Placental pericyte (primary cell): ENCODE data around the gene CLEC4G. TPM values are rescaled to one million over a fixed set of nuclear protein-coding genes. Genes with fewer than 3 reads are reported as not detected.

ENCODE experiments used
- total RNA-seq: library from RNA; depleted of rRNA; stranded (reverse); fragments of >200 nt; gene quantifications from 2 replicates; pipeline ENCODE4 v1.2.3, GENCODE V29; 2012

Gene CLEC4G
- total RNA-seq = not detected in 2 replicates

GRCh38 chr19:7732045-7732444 lies at the start of gene CLEC4G:
Gene CLEC4G, minus strand, starts transcription at chr19:7732110. Its CDS starts 8 bp downstream, at chr19:7732102.

GRCh38 chr19:7762719-7763293 lies 30.9 kb upstream of the CLEC4G start, which contains the start of gene CLEC4M:
Gene CLEC4M, plus strand, starts transcription at chr19:7763243. Its CDS starts 24 bp downstream, at chr19:7763267.

GRCh38 chr19:7746903-7747884 lies 15.3 kb upstream of the CLEC4G start, which contains the start of gene CD209:
Gene CD209, minus strand, starts transcription at chr19:7747534. Its CDS starts 23 bp downstream, at chr19:7747511.

GRCh38 chr19:7701654-7702457 lies 30.1 kb downstream of the CLEC4G start, which contains the start of gene FCER2:
Gene FCER2, minus strand, starts transcription at chr19:7702131. Its CDS starts 2,371 bp downstream, at chr19:7699760.

GRCh38 chr19:7680606-7681339 lies 51.1 kb downstream of the CLEC4G start, which contains the start of gene TRAPPC5:
Gene TRAPPC5, plus strand, starts transcription at chr19:7680833. Its CDS starts 1,421 bp downstream, at chr19:7682254.

Other genes with a start within 250 kb of the CLEC4G start
- 0.57 and 4.2 TPM in 2 replicates for gene PEX11G, start 243.1 kb downstream of the CLEC4G start, total RNA-seq
- gene ZNF358, start 216.0 kb downstream of the CLEC4G start, total RNA-seq = 19.0 and 36.5 TPM in 2 replicates
- gene MCOLN1, start 209.5 kb downstream of the CLEC4G start, total RNA-seq = 9.4 and 17.1 TPM in 2 replicates
- gene PNPLA6, start 196.4 kb downstream of the CLEC4G start, total RNA-seq = 80.8 and 115 TPM in 2 replicates
- gene CAMSAP3, start 136.2 kb downstream of the CLEC4G start, total RNA-seq = not detected in 2 replicates
- 44.6 and 47.8 TPM in 2 replicates for gene XAB2, start 102.6 kb downstream of the CLEC4G start, total RNA-seq
- gene PET100, start 102.3 kb downstream of the CLEC4G start, total RNA-seq = 3.5 and 4.7 TPM in 2 replicates
- not detected in 2 replicates for gene PCP2, start 98.4 kb downstream of the CLEC4G start, total RNA-seq
- 15.7 and 60.4 TPM in 2 replicates for gene STXBP2, start 95.0 kb downstream of the CLEC4G start, total RNA-seq
- not detected in 2 replicates for gene RETN, start 63.1 kb downstream of the CLEC4G start, total RNA-seq
- gene MCEMP1, start 55.0 kb downstream of the CLEC4G start, total RNA-seq = not detected in 2 replicates
- gene TRAPPC5, start 51.3 kb downstream of the CLEC4G start, total RNA-seq = 37.9 and 42.7 TPM in 2 replicates
- not detected in 2 replicates for gene FCER2, start 30.0 kb downstream of the CLEC4G start, total RNA-seq
- 0.14 TPM in 1 of 2 replicates, not detected in the other for gene CD209, start 15.4 kb upstream of the CLEC4G start, total RNA-seq
- not detected in 2 replicates for gene CLEC4M, start 31.1 kb upstream of the CLEC4G start, total RNA-seq
- gene EVI5L, start 98.1 kb upstream of the CLEC4G start, total RNA-seq = 27.8 and 39.2 TPM in 2 replicates
- not detected in 2 replicates for gene PRR36, start 142.3 kb upstream of the CLEC4G start, total RNA-seq
- 2.6 and 5.3 TPM in 2 replicates for gene LRRC8E, start 156.4 kb upstream of the CLEC4G start, total RNA-seq
- 13.8 and 14.6 TPM in 2 replicates for gene MAP2K7, start 171.8 kb upstream of the CLEC4G start, total RNA-seq
- 0.86 and 1.3 TPM in 2 replicates for gene TGFBR3L, start 182.7 kb upstream of the CLEC4G start, total RNA-seq
- 21.0 and 31.1 TPM in 2 replicates for gene SNAPC2, start 188.2 kb upstream of the CLEC4G start, total RNA-seq
- gene CTXN1, start 194.0 kb upstream of the CLEC4G start, total RNA-seq = 0.88 and 4.6 TPM in 2 replicates
- gene TIMM44, start 211.6 kb upstream of the CLEC4G start, total RNA-seq = 46.7 and 81.0 TPM in 2 replicates